K562 (cell line): Measurements from ENCODE around the gene CSMD2. TPM values are rescaled to one million over a fixed set of nuclear protein-coding genes. Genes with fewer than 3 reads are reported as not detected.

Experiments
- ATAC-seq: fragments of 200-7000 bp; cut with Tn5 transposase; 3 replicates; pipeline ENCODE4 v1.9.1; 2020; ENCODE audit warnings: moderate library complexity
- BruUV-seq: library from RNA; stranded (reverse); fragments of 400-500 nt; replicated peaks from 2 replicates; lab custom pipeline; 2021; lab: Mats Ljungman, UMichigan
- CTCF ChIA-PET: fragments of 300-600 bp; formaldehyde crosslinking; extraction: SDS; loops from one replicate; lab custom pipeline; 2021; ENCODE audit warnings: low intra/inter-chr PET ratio; lab: Yijun Ruan, JAX
- POLR2A ChIA-PET: fragments of 300-600, 350-650 bp; sonication (Branson Sonifier 250); formaldehyde crosslinking; extraction: SDS; loops from one replicate; lab custom pipeline; 2021; ENCODE audit warnings: antibody characterized with exemption, inconsistent platforms; lab: Yijun Ruan, JAX
- DNase-seq, 4 experiments: peaks; one replicate each; pipeline versions ENCODE4 v3.0.0 to v3.0.0-alpha.2; 2011 to 2018; ENCODE audit warnings: low spot score in 3 of 4, mixed read lengths in 3 of 4; ENCODE audit errors: extremely low read depth in 1 of 4
- FAIRE-seq: peaks from 2 replicates; lab custom pipeline; 2011; peaks lifted over from hg19 to GRCh38; lab: Jason Lieb, UNC
- H2AFZ ChIP-seq: 2 replicates; pipeline ENCODE4 v1.6.0; 2011; ENCODE audit warnings: low read depth, low read length, control low read depth, inconsistent platforms
- H3K27ac ChIP-seq: fragments of 200-600 bp; 3 replicates; pipeline ENCODE4 v1.8.0; 2011; ENCODE audit warnings: low read depth, mild to moderate bottlenecking, control low read depth, inconsistent platforms, low read length, moderate library complexity, mixed read lengths; ENCODE audit errors: extremely low read depth
- H3K27me3 ChIP-seq, 2 experiments: fragments of 300-600 bp in 1 of 2; 2 replicates in 1 of 2; 3 replicates in 1 of 2; pipeline versions ENCODE4 v1.6.0 to v1.8.0; 2011; ENCODE audit warnings: inconsistent platforms in 2 of 2, low read length in 2 of 2, mild to moderate bottlenecking in 1 of 2, mixed read lengths in 1 of 2, moderate library complexity in 1 of 2; ENCODE audit not compliant: control insufficient read depth in 2 of 2, insufficient read depth in 2 of 2
- H3K36me3 ChIP-seq: fragments of 300-600 bp; 3 replicates; pipeline ENCODE4 v1.8.0; 2011; ENCODE audit warnings: mild to moderate bottlenecking, low read length, inconsistent platforms; ENCODE audit not compliant: control insufficient read depth, insufficient read depth
- H3K4me1 ChIP-seq, 2 experiments: fragments of 200-600 bp in 1 of 2; replicated peaks in 1 of 2; 2 replicates in 1 of 2; 3 replicates in 1 of 2; pipeline versions ENCODE4 v1.5.1 to v1.8.0; 2011; ENCODE audit warnings: inconsistent platforms in 2 of 2, low read length in 2 of 2, mild to moderate bottlenecking in 1 of 2, mixed read lengths in 1 of 2, moderate library complexity in 1 of 2; ENCODE audit not compliant: control insufficient read depth in 2 of 2, insufficient read depth in 2 of 2
- H3K4me2 ChIP-seq: 2 replicates; pipeline ENCODE4 v1.6.1; 2011; ENCODE audit warnings: low read length, control low read depth, inconsistent platforms, mixed read lengths; ENCODE audit not compliant: insufficient read depth
- H3K4me3 ChIP-seq: fragments of 200-600 bp; sonication (generic), shearing (Covaris generic); 2 replicates; pipeline ENCODE4 v1.5.1; 2016; ENCODE audit warnings: control low read depth, inconsistent platforms
- H3K79me2 ChIP-seq: fragments of 200-600 bp; 3 replicates; pipeline ENCODE4 v1.8.0; 2011; ENCODE audit warnings: low read length, inconsistent platforms; ENCODE audit not compliant: control insufficient read depth, insufficient read depth
- H3K9ac ChIP-seq, 2 experiments: 2 replicates each; pipeline versions ENCODE4 v1.6.0 to v1.6.1; 2011; ENCODE audit warnings: low read depth in 2 of 2, low read length in 2 of 2, control low read depth in 1 of 2, inconsistent platforms in 1 of 2, mild to moderate bottlenecking in 1 of 2, mixed read lengths in 1 of 2; ENCODE audit not compliant: insufficient read depth in 1 of 2
- H3K9me1 ChIP-seq: one replicate; pipeline ENCODE4 v1.6.0; 2011; ENCODE audit warnings: inconsistent platforms, mild to moderate bottlenecking, low read length, moderate library complexity; ENCODE audit not compliant: control insufficient read depth, insufficient read depth
- H3K9me3 ChIP-seq: replicated peaks from 2 replicates; pipeline ENCODE4 v1.5.1; 2011; ENCODE audit warnings: low read depth, low read length, inconsistent platforms; ENCODE audit not compliant: control insufficient read depth, insufficient read depth
- H4K20me1 ChIP-seq: replicated peaks from 2 replicates; pipeline ENCODE4 v1.6.1; 2011; ENCODE audit warnings: low read length, inconsistent platforms, mixed read lengths; ENCODE audit not compliant: control insufficient read depth, insufficient read depth
- AFF1 ChIP-seq, 2 experiments: fragments of 450-650 bp; IDR thresholded peaks; 2 replicates each; pipeline ENCODE4 v1.6.1; 2018; ENCODE audit warnings: mild to moderate bottlenecking in 2 of 2, low read depth in 1 of 2; ENCODE audit not compliant: partially characterized antibody in 2 of 2
- E2F6 ChIP-seq, 2 experiments: IDR thresholded peaks; 2 replicates each; pipeline ENCODE4 v1.6.1; 2011; ENCODE audit warnings: borderline replicate concordance in 1 of 2, control low read depth in 1 of 2, low read depth in 1 of 2, low read length in 1 of 2, mild to moderate bottlenecking in 1 of 2, mixed read lengths in 1 of 2, moderate library complexity in 1 of 2; ENCODE audit not compliant: insufficient read depth in 1 of 2, insufficient read length in 1 of 2, poor library complexity in 1 of 2, severe bottlenecking in 1 of 2; ENCODE audit errors: extremely low read depth in 1 of 2
- ZBTB1 ChIP-seq: sonication (generic); formaldehyde crosslinking; IDR thresholded peaks from 2 replicates; pipeline ENCODE4 v1.8.1; 2023; ENCODE audit warnings: missing genetic modification reagents, low read depth, mild to moderate bottlenecking, borderline replicate concordance
- ZNF165 ChIP-seq: fragments of 250-450 bp; sonication (Bioruptor Pico); IDR thresholded peaks from 2 replicates; pipeline ENCODE4 v1.4.0; 2020; ENCODE audit warnings: borderline replicate concordance
- WGBS: fragments of 100-300 bp; shearing (Covaris generic); methylation state at CpG from one replicate; pipeline ENCODE4 v1.1.6; 2016; ENCODE audit warnings: low coverage, mixed read lengths; ENCODE audit not compliant: insufficient coverage; ENCODE audit errors: missing lambda C conversion rate; 5-methylcytosine and 5-hydroxymethylcytosine counted together
- in situ Hi-C: fragments of 300-500 bp; cut with MboI; formaldehyde crosslinking; loops from 4 replicates; pipeline ENCODE4 v1.15.0; 2018; ENCODE audit warnings: inconsistent platforms, mixed read lengths
- intact Hi-C: fragments of 100-400 bp; cut with micrococcal nuclease; formaldehyde crosslinking; loops from 2 replicates; pipeline ENCODE4 v1.14.2; 2022
- polyA plus RNA-seq, 8 experiments: library from polyadenylated mRNA; depleted of rRNA in 4 of 8; stranded (reverse) in 5 of 8; unstranded in 3 of 8; fragments of >200 nt; fragmentation: Nextera tagmentation in 2 of 8; fragmentation: Illumina TruSeq in 1 of 8; extraction: Ambion mirVana in 2 of 8; extraction: Trizol in 1 of 8; gene quantifications; 2 replicates each; pipeline versions ENCODE4 v1.2.1 to v1.2.3, GENCODE V29; 2011 to 2014; ENCODE audit warnings: inconsistent platforms in 1 of 8, missing spikeins in 1 of 8
- total RNA-seq, 7 experiments: library from RNA; depleted of rRNA in 6 of 7; stranded (reverse); fragments of >200 nt in 6 of 7; fragmentation: Illumina TruSeq in 2 of 7; extraction: Trizol in 2 of 7; gene quantifications; 2 replicates each; pipeline versions ENCODE4 v1.2.1 to v1.2.3, GENCODE V29; 2011 to 2021; ENCODE audit warnings: low replicate concordance in 1 of 7
- TF ChIP-seq, protein P1 (sequence below): fragments of 250-450 bp; sonication (Bioruptor Pico); IDR thresholded peaks from 2 replicates; pipeline ENCODE4 v1.5.0; 2022; ENCODE audit warnings: mild to moderate bottlenecking

CSMD2 gene
- total and polyA plus RNA-seq, 9 of the 15 experiments (the other 6 are each of a cell fraction or from before 2014, with no cell fraction given) = not detected

- FAIRE-seq (no peak), ATAC-seq (no peak), DNase-seq (no peak)
- CTCF ChIA-PET = interaction anchor here (2.0 to 2.3 kb wide), 2 partner anchors 176 to 376 kb away, joined by 7 to 15 read pairs; no protein-coding TSS in a partner anchor
- Histone ChIP-seq H3K79me2 (peaks cover 4% of the 10 kb centered on the region; the same call in 1 of the 3 replicates), H3K9me1 (no peaks in the 10 kb centered on the region), H3K36me3 (no peaks in the 10 kb centered on the region), H4K20me1 (no peaks in the 10 kb centered on the region), H3K4me2 (peak overlapping the region; percentile 89; the same call in 1 of the 2 replicates), H2AFZ (peak overlapping the region; percentile 97), H3K9me3 (no peaks in the 10 kb centered on the region), H3K27ac (no peak overlapping the region), H3K4me3 (no peak overlapping the region), H3K27me3 (peaks cover 0 to 16% of the 10 kb centered on the region in 2 experiments; a peak in 2 of 5 replicates), H3K4me1 (peaks cover 3 to 5% of the 10 kb centered on the region in 2 experiments; a peak in 3 of 5 replicates), H3K9ac (peak overlapping the region in 1 of 2 experiments; percentile 39; a peak in 1 of 4 replicates)
- POLR2A ChIA-PET = interaction anchor here (0.5 to 1.3 kb wide), 3 partner anchors 9 to 18 kb away, joined by 3 to 6 read pairs (median 3); no protein-coding TSS in a partner anchor
- no peak for TF ChIP-seq E2F6 (IDR thresholded peaks at IDR 0.05; ENCODE audit: borderline replicate concordance in 1 of 2, extremely low read depth in 1 of 2, insufficient read depth in 1 of 2, insufficient read length in 1 of 2, low read depth in 1 of 2, low read length in 1 of 2, poor library complexity in 1 of 2, severe bottlenecking in 1 of 2)
- TF ChIP-seq AFF1 (IDR thresholded peaks at IDR 0.05; ENCODE audit: low read depth in 1 of 2, partially characterized antibody in 2 of 2) = no peak
- TF ChIP-seq, protein P1, sequence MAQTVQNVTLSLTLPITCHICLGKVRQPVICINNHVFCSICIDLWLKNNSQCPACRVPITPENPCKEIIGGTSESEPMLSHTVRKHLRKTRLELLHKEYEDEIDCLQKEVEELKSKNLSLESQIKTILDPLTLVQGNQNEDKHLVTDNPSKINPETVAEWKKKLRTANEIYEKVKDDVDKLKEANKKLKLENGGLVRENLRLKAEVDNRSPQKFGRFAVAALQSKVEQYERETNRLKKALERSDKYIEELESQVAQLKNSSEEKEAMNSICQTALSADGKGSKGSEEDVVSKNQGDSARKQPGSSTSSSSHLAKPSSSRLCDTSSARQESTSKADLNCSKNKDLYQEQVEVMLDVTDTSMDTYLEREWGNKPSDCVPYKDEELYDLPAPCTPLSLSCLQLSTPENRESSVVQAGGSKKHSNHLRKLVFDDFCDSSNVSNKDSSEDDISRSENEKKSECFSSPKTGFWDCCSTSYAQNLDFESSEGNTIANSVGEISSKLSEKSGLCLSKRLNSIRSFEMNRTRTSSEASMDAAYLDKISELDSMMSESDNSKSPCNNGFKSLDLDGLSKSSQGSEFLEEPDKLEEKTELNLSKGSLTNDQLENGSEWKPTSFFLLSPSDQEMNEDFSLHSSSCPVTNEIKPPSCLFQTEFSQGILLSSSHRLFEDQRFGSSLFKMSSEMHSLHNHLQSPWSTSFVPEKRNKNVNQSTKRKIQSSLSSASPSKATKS (CRISPR knock-in tag) = no peak
- no peak for TF ChIP-seq ZNF165 (CRISPR knock-in tag)
- no peak for TF ChIP-seq ZBTB1 (CRISPR knock-in tag)
- intact Hi-C loops (loop anchor here (5.0 to 10.0 kb wide), 3 partner anchors 99 to 337 kb away; no protein-coding TSS in a partner anchor), in situ Hi-C loops (no loop called here)
- 53% methylated on average over 4 of the region's 4 CpGs for WGBS
- no TSS peak for BruUV-seq
Observed at GRCh38 chr1:33471416-33471815, 693.6 kb downstream of the CSMD2 start.
